HCT116 (cell line): ENCODE data around the gene FAAP100. TPM values are rescaled to one million over a fixed set of nuclear protein-coding genes. Genes with fewer than 3 reads are reported as not detected.

Source experiments
- ATAC-seq: fragments of 200-7000 bp; cut with Tn5 transposase; 2 replicates; pipeline ENCODE4 v1.9.1; 2020; ENCODE audit warnings: mild to moderate bottlenecking, moderate library complexity
- Bru-seq: library from RNA; stranded (reverse); fragments of 400-500 nt; gene quantifications from one replicate; lab custom pipeline; 2021; lab: Mats Ljungman, UMichigan
- BruChase-seq, 2 experiments: library from RNA; stranded (reverse); fragments of 400-500 nt; gene quantifications; one replicate each; lab custom pipeline; 2021; lab: Mats Ljungman, UMichigan
- BruUV-seq: library from RNA; stranded (reverse); fragments of 400-500 nt; replicated peaks from 2 replicates; lab custom pipeline; 2021; lab: Mats Ljungman, UMichigan
- CTCF ChIA-PET: fragments of 300-600 bp; sonication (Branson Sonifier 250); formaldehyde crosslinking; loops from one replicate; lab custom pipeline; 2021; ENCODE audit warnings: antibody characterized with exemption; lab: Charles Lee
- POLR2A ChIA-PET: fragments of 300-600, 350-600 bp; sonication (Branson Sonifier 250); formaldehyde crosslinking; loops from one replicate; lab custom pipeline; 2021; ENCODE audit warnings: antibody characterized with exemption; lab: Charles Lee
- RAD21 ChIA-PET, 2 experiments: fragments of 300-600 bp; sonication (Branson Sonifier 250); formaldehyde crosslinking; loops; one replicate each; lab custom pipeline; 2023; ENCODE audit warnings: low total read pairs in 2 of 2; ENCODE audit not compliant: uncharacterized antibody in 2 of 2, unreplicated experiment in 2 of 2, low non-redundant PET in 1 of 2; lab: Charles Lee
- DNase-seq: peaks from one replicate; pipeline ENCODE4 v3.0.0-alpha.2; 2010; ENCODE audit warnings: low read depth, low spot score
- H2AFZ ChIP-seq: fragments of 200-600 bp; shearing (Covaris generic), sonication (generic); 2 replicates; pipeline ENCODE4 v1.6.1; 2017; ENCODE audit warnings: low read depth, mixed run types, mixed read lengths, antibody characterized with exemption, low read length; ENCODE audit not compliant: poor library complexity, severe bottlenecking
- H3K27ac ChIP-seq: 2 replicates; pipeline ENCODE4 v1.5.1; 2012; ENCODE audit warnings: low read depth, low read length
- H3K27me3 ChIP-seq: fragments of 200-600 bp; sonication (generic); 2 replicates; pipeline ENCODE4 v1.6.1; 2016; ENCODE audit warnings: mixed run types, low read length, mixed read lengths; ENCODE audit not compliant: insufficient read depth
- H3K36me3 ChIP-seq, 2 experiments: fragments of 200-500 bp in 1 of 2; fragments of 200-600 bp in 1 of 2; sonication (Bioruptor generic) in 1 of 2; sonication (generic) in 1 of 2; 2 replicates each; pipeline versions ENCODE4 v1.5.1 to v1.6.1; 2014 to 2016; ENCODE audit warnings: low read length in 2 of 2, inconsistent platforms in 1 of 2, mixed read lengths in 1 of 2, mixed run types in 1 of 2; ENCODE audit not compliant: insufficient read depth in 2 of 2, control insufficient read depth in 1 of 2
- H3K4me1 ChIP-seq, 2 experiments: fragments of 200-600 bp in 1 of 2; sonication (generic) in 1 of 2; 2 replicates each; pipeline versions ENCODE4 v1.5.1 to v1.6.1; 2012 to 2017; ENCODE audit warnings: low read length in 2 of 2, inconsistent platforms in 1 of 2, mild to moderate bottlenecking in 1 of 2, mixed read lengths in 1 of 2, mixed run types in 1 of 2, moderate library complexity in 1 of 2; ENCODE audit not compliant: insufficient read depth in 2 of 2, control insufficient read depth in 1 of 2
- H3K4me2 ChIP-seq: fragments of 200-600 bp; sonication (generic); 2 replicates; pipeline ENCODE4 v1.6.1; 2017; ENCODE audit warnings: mixed run types, low read length, mixed read lengths
- H3K4me3 ChIP-seq, 2 experiments: fragments of 200-600 bp in 1 of 2; sonication (generic) in 1 of 2; replicated peaks in 1 of 2; 2 replicates each; pipeline ENCODE4 v1.5.1; 2011 to 2016; ENCODE audit warnings: low read length in 2 of 2, control low read depth in 1 of 2, low read depth in 1 of 2, mild to moderate bottlenecking in 1 of 2, mixed read lengths in 1 of 2, mixed run types in 1 of 2
- H3K79me2 ChIP-seq: fragments of 200-600 bp; sonication (generic); 2 replicates; pipeline ENCODE4 v1.6.1; 2017; ENCODE audit warnings: mild to moderate bottlenecking, mixed run types, low read length, moderate library complexity, mixed read lengths; ENCODE audit not compliant: insufficient read depth
- H3K9ac ChIP-seq: fragments of 200-600 bp; sonication (generic); 2 replicates; pipeline ENCODE4 v1.6.1; 2016; ENCODE audit warnings: low read length, mixed read lengths
- H3K9me2 ChIP-seq: fragments of 200-600 bp; sonication (generic), shearing (Covaris generic); 2 replicates; pipeline ENCODE4 v1.6.1; 2017; ENCODE audit warnings: mixed run types, mild to moderate bottlenecking, moderate library complexity; ENCODE audit not compliant: insufficient read depth
- H3K9me3 ChIP-seq, 2 experiments: fragments of 200-500 bp in 1 of 2; fragments of 200-600 bp in 1 of 2; sonication (Bioruptor generic) in 1 of 2; sonication (generic) in 1 of 2; 2 replicates each; pipeline ENCODE4 v1.6.1; 2014 to 2017; ENCODE audit warnings: low read length in 2 of 2, mixed read lengths in 2 of 2, inconsistent platforms in 1 of 2, low read depth in 1 of 2, mild to moderate bottlenecking in 1 of 2, mixed run types in 1 of 2, moderate library complexity in 1 of 2; ENCODE audit not compliant: control insufficient read depth in 1 of 2, insufficient read depth in 1 of 2
- H4K20me1 ChIP-seq: fragments of 200-600 bp; sonication (generic), shearing (Covaris generic); 2 replicates; pipeline ENCODE4 v1.6.1; 2017; ENCODE audit warnings: mixed run types, mild to moderate bottlenecking, moderate library complexity; ENCODE audit not compliant: insufficient read depth
- EGR1 ChIP-seq: IDR thresholded peaks from 2 replicates; pipeline ENCODE4 v1.6.1; 2012; ENCODE audit warnings: low read depth
- POLR2A ChIP-seq: IDR thresholded peaks from 2 replicates; pipeline ENCODE4 v1.7.0; 2011; ENCODE audit warnings: borderline replicate concordance; ENCODE audit not compliant: insufficient read depth, insufficient read length; ENCODE audit errors: extremely low read depth
- POLR2AphosphoS5 ChIP-seq: IDR thresholded peaks from 2 replicates; pipeline ENCODE4 v1.6.1; 2011; ENCODE audit warnings: mild to moderate bottlenecking, low read depth, low read length, moderate library complexity
- SIN3A ChIP-seq: IDR thresholded peaks from 2 replicates; pipeline ENCODE4 v1.6.1; 2012; ENCODE audit warnings: low read depth
- SRF ChIP-seq: IDR thresholded peaks from 2 replicates; pipeline ENCODE4 v1.6.1; 2012; ENCODE audit warnings: low read depth
- intact Hi-C: fragments of 100-400 bp; cut with micrococcal nuclease; formaldehyde crosslinking; loops from 2 replicates; pipeline ENCODE4 v1.10.0; 2022
- long read RNA-seq: library from polyadenylated mRNA; unstranded; transcript quantifications from one replicate; pipeline ENCODE4 v2.0.0, GENCODE V29; 2021; ENCODE audit not compliant: unreplicated experiment
- polyA plus RNA-seq: library from polyadenylated mRNA; unstranded; fragments of >200 nt; gene quantifications from 2 replicates; pipeline ENCODE4 v1.2.1, GENCODE V29; 2012; ENCODE audit warnings: missing spikeins
- total RNA-seq: library from RNA; stranded (reverse); gene quantifications from one replicate; pipeline ENCODE4 v1.2.1, GENCODE V29; 2021; ENCODE audit not compliant: unreplicated experiment
- TF ChIP-seq, protein P1 (sequence below), 3 experiments: fragments of 200-600 bp in 1 of 3; sonication (generic) in 1 of 3; IDR thresholded peaks in 2 of 3; conservative IDR thresholded peaks in 1 of 3; 2 replicates each; pipeline ENCODE4 v1.5.1; 2012 to 2017; ENCODE audit warnings: low read depth in 2 of 3, low read length in 2 of 3, antibody characterized with exemption in 1 of 3, borderline replicate concordance in 1 of 3, control low read depth in 1 of 3, mild to moderate bottlenecking in 1 of 3, mixed read lengths in 1 of 3, mixed run types in 1 of 3, moderate library complexity in 1 of 3; ENCODE audit not compliant: insufficient read depth in 1 of 3
- TF ChIP-seq, protein P2 (sequence below): IDR thresholded peaks from 2 replicates; pipeline ENCODE4 v1.6.1; 2012
- TF ChIP-seq, protein P3 (sequence below): IDR thresholded peaks from 2 replicates; pipeline ENCODE4 v1.6.1; 2011; ENCODE audit warnings: mild to moderate bottlenecking, low read length, moderate library complexity; ENCODE audit not compliant: insufficient replicate concordance; ENCODE audit errors: extremely low read depth
- TF ChIP-seq, protein P4 (sequence below): IDR thresholded peaks from 2 replicates; pipeline ENCODE4 v1.6.1; 2012
- TF ChIP-seq, protein P5 (sequence below): IDR thresholded peaks from 2 replicates; pipeline ENCODE4 v1.6.1; 2012; ENCODE audit warnings: low read depth

FAAP100 gene, protein sequence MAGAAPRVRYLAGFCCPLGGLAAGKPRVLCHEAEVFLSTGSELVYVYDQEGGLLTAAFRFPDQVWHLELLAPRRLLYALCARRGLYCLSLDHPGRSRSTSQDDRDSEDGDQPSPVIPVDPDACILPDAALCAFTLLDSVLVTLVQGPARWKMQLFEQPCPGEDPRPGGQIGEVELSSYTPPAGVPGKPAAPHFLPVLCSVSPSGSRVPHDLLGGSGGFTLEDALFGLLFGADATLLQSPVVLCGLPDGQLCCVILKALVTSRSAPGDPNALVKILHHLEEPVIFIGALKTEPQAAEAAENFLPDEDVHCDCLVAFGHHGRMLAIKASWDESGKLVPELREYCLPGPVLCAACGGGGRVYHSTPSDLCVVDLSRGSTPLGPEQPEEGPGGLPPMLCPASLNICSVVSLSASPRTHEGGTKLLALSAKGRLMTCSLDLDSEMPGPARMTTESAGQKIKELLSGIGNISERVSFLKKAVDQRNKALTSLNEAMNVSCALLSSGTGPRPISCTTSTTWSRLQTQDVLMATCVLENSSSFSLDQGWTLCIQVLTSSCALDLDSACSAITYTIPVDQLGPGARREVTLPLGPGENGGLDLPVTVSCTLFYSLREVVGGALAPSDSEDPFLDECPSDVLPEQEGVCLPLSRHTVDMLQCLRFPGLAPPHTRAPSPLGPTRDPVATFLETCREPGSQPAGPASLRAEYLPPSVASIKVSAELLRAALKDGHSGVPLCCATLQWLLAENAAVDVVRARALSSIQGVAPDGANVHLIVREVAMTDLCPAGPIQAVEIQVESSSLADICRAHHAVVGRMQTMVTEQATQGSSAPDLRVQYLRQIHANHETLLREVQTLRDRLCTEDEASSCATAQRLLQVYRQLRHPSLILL
- total RNA-seq (53.4 TPM), Bru-seq, nascent RNA (percentile 62 among the genes with signal in this experiment), BruChase-seq, experiment 1, labeled RNA remaining after a 6-hour chase (percentile 71 among the genes with signal in this experiment), BruChase-seq, experiment 2, labeled RNA remaining after a 2-hour chase (percentile 66 among the genes with signal in this experiment)
- 21.7 and 21.8 TPM in 2 replicates for polyA plus RNA-seq
- long read RNA-seq, transcript FAAP100-202 (5 exons, 2,996 nt), result major isoform, 44 of 83 reads
- long read RNA-seq, transcript FAAP100-201 (9 exons, 3,627 nt), result minor isoform, 6 of 83 reads
- long read RNA-seq, partial matches to known transcripts, result 16 of 83 reads
- long read RNA-seq, other reads (novel, unspliced or antisense), result 14 of 83 reads

DNA sequence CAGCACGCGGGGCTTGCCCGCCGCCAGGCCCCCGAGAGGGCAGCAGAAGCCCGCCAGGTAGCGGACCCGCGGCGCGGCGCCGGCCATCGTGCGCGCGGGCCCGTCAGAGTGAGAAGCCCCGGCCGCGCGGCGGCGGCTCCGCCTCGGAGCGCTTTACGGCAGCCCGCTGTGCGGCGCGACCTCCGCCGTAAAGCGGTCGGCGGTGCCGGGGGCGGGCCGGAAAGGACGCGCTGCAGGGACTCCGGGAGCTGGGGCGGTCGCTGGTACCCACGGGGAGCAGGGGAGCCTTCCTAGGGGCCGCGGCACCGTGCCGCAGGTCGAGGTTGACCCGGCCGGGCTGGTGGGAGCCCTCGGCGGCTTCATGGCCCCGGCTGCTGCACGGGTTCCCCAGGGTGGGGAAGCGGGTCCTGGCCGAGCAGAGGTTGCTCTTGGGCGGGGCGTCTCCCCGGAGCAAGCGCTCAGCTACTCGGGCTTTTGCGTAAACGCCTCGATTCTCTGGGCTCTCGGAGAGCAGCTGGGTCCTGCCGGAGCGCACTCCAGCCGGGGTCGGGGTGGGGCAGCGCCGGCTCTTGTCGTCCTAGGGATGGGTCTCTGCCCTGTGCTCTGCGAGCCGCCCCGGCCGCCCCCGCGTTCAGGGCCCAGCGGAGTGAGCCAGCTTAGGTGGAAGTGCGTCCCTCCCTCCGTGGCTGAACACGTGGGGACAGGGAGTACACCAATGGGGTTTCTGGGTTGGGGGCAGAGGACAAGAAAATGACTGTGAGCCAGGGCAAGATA, at the start of gene FAAP100:
Gene FAAP100, minus strand, starts transcription at position 110 of the 774 bp plus-strand sequence. Its CDS starts 23 bp downstream, at position 87.
- Histone ChIP-seq H3K9me2 (no peaks in the 10 kb centered on the region), H3K9me3 (no peaks in the 10 kb centered on the region), H3K27ac (peak within 1 kb of the TSS; percentile 86), H2AFZ (no peak within 1 kb of the TSS), H3K27me3 (no peaks in the 10 kb centered on the region), H3K4me1 (peaks cover 17 to 43% of the 10 kb centered on the region in 2 experiments), H3K79me2 (peaks cover 40% of the 10 kb centered on the region), H3K4me3 (peak within 1 kb of the TSS; percentile 94 to 96), H3K4me2 (peak within 1 kb of the TSS; percentile 82), H3K9ac (peak within 1 kb of the TSS; percentile 80), H3K36me3 (peaks cover 15 to 37% of the 10 kb centered on the region in 2 experiments), H4K20me1 (no peaks in the 10 kb centered on the region)
- ChIA-PET RAD21 (interaction anchor here in 1 of 2 experiments (0.6 kb wide), 1 partner anchor 10 kb away, joined by 3 read pairs; no protein-coding TSS in a partner anchor), POLR2A (interaction anchor here (0.9 to 1.6 kb wide), 13 partner anchors 8 to 254 kb away, joined by 3 to 12 read pairs (median 4); partner anchors contain the start of genes ACTG1 and NPLOC4), CTCF (interaction anchor here (0.6 to 1.4 kb wide), 3 partner anchors 10 to 48 kb away, joined by 3 read pairs; partner anchors contain the start of gene ACTG1)
- DNase-seq (peak; percentile 70), ATAC-seq (peak; percentile 65)
- TSS peak; percentile 67 for BruUV-seq
- intact Hi-C loops, result loop anchor here (5.0 to 10.0 kb wide), 2 partner anchors 50 to 142 kb away; no protein-coding TSS in a partner anchor
- TF ChIP-seq POLR2A, result peak; percentile 86
- TF ChIP-seq SRF, result no peak
- peak; percentile 96 for TF ChIP-seq EGR1
- TF ChIP-seq, protein P1, sequence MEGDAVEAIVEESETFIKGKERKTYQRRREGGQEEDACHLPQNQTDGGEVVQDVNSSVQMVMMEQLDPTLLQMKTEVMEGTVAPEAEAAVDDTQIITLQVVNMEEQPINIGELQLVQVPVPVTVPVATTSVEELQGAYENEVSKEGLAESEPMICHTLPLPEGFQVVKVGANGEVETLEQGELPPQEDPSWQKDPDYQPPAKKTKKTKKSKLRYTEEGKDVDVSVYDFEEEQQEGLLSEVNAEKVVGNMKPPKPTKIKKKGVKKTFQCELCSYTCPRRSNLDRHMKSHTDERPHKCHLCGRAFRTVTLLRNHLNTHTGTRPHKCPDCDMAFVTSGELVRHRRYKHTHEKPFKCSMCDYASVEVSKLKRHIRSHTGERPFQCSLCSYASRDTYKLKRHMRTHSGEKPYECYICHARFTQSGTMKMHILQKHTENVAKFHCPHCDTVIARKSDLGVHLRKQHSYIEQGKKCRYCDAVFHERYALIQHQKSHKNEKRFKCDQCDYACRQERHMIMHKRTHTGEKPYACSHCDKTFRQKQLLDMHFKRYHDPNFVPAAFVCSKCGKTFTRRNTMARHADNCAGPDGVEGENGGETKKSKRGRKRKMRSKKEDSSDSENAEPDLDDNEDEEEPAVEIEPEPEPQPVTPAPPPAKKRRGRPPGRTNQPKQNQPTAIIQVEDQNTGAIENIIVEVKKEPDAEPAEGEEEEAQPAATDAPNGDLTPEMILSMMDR (IDR thresholded peaks at IDR 0.05 in 2 of 3, conservative IDR thresholded peaks at IDR 0.05 in 1 of 3; ENCODE audit: borderline replicate concordance in 1 of 3, insufficient read depth in 1 of 3, low read depth in 2 of 3, low read length in 2 of 3), result no peak
- TF ChIP-seq, protein P2, sequence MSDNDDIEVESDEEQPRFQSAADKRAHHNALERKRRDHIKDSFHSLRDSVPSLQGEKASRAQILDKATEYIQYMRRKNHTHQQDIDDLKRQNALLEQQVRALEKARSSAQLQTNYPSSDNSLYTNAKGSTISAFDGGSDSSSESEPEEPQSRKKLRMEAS, result peak; percentile 89
- TF ChIP-seq, protein P3, sequence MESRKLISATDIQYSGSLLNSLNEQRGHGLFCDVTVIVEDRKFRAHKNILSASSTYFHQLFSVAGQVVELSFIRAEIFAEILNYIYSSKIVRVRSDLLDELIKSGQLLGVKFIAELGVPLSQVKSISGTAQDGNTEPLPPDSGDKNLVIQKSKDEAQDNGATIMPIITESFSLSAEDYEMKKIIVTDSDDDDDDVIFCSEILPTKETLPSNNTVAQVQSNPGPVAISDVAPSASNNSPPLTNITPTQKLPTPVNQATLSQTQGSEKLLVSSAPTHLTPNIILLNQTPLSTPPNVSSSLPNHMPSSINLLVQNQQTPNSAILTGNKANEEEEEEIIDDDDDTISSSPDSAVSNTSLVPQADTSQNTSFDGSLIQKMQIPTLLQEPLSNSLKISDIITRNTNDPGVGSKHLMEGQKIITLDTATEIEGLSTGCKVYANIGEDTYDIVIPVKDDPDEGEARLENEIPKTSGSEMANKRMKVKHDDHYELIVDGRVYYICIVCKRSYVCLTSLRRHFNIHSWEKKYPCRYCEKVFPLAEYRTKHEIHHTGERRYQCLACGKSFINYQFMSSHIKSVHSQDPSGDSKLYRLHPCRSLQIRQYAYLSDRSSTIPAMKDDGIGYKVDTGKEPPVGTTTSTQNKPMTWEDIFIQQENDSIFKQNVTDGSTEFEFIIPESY, result no peak
- TF ChIP-seq, protein P4, sequence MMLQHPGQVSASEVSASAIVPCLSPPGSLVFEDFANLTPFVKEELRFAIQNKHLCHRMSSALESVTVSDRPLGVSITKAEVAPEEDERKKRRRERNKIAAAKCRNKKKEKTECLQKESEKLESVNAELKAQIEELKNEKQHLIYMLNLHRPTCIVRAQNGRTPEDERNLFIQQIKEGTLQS, result no peak
- TF ChIP-seq POLR2AphosphoS5, result peak; percentile 87
- peak; percentile 70 for TF ChIP-seq SIN3A
- TF ChIP-seq, protein P5, sequence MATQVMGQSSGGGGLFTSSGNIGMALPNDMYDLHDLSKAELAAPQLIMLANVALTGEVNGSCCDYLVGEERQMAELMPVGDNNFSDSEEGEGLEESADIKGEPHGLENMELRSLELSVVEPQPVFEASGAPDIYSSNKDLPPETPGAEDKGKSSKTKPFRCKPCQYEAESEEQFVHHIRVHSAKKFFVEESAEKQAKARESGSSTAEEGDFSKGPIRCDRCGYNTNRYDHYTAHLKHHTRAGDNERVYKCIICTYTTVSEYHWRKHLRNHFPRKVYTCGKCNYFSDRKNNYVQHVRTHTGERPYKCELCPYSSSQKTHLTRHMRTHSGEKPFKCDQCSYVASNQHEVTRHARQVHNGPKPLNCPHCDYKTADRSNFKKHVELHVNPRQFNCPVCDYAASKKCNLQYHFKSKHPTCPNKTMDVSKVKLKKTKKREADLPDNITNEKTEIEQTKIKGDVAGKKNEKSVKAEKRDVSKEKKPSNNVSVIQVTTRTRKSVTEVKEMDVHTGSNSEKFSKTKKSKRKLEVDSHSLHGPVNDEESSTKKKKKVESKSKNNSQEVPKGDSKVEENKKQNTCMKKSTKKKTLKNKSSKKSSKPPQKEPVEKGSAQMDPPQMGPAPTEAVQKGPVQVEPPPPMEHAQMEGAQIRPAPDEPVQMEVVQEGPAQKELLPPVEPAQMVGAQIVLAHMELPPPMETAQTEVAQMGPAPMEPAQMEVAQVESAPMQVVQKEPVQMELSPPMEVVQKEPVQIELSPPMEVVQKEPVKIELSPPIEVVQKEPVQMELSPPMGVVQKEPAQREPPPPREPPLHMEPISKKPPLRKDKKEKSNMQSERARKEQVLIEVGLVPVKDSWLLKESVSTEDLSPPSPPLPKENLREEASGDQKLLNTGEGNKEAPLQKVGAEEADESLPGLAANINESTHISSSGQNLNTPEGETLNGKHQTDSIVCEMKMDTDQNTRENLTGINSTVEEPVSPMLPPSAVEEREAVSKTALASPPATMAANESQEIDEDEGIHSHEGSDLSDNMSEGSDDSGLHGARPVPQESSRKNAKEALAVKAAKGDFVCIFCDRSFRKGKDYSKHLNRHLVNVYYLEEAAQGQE, result no peak
